Parathyroid adenoma (tissue), 2 donors: ENCODE results near the gene SLC4A8.
"Not testable (repeated sequence)": the region's sequence is repeated elsewhere in the genome, so short reads cannot be mapped to it uniquely, and the experiment has no call there.

ENCODE experiments used
- H2AFZ ChIP-seq: fragments of 300-600 bp; sonication (generic); one replicate; pipeline ENCODE4 v1.7.0; 2017; ENCODE audit warnings: antibody characterized with exemption, mild to moderate bottlenecking
- H3K27ac ChIP-seq: fragments of 300-600 bp; sonication (generic); one replicate; pipeline ENCODE4 v1.7.0; 2017
- H3K27me3 ChIP-seq: fragments of 300-600 bp; sonication (generic); one replicate; pipeline ENCODE4 v1.7.0; 2017; ENCODE audit warnings: low read length; ENCODE audit not compliant: control insufficient read depth, insufficient read depth
- H3K36me3 ChIP-seq: fragments of 300-600 bp; sonication (generic); one replicate; pipeline ENCODE4 v1.7.0; 2017; ENCODE audit warnings: low read length; ENCODE audit not compliant: control insufficient read depth, insufficient read depth
- H3K4me1 ChIP-seq: fragments of 300-600 bp; sonication (generic); one replicate; pipeline ENCODE4 v1.7.0; 2017; ENCODE audit warnings: control low read depth
- H3K4me2 ChIP-seq: fragments of 300-600 bp; sonication (generic); one replicate; pipeline ENCODE4 v1.7.0; 2017; ENCODE audit warnings: low read length
- H3K4me3 ChIP-seq: fragments of 300-600 bp; sonication (generic); one replicate; pipeline ENCODE4 v1.7.0; 2017; ENCODE audit warnings: low read depth, low read length
- H3K79me2 ChIP-seq: fragments of 300-600 bp; sonication (generic); one replicate; pipeline ENCODE4 v1.7.0; 2017; ENCODE audit warnings: control low read depth
- H3K9ac ChIP-seq: fragments of 300-600 bp; sonication (generic); one replicate; pipeline ENCODE4 v1.7.0; 2017; ENCODE audit warnings: mild to moderate bottlenecking
- H3K9me3 ChIP-seq: fragments of 300-600 bp; sonication (generic); one replicate; pipeline ENCODE4 v1.7.0; 2017; ENCODE audit warnings: low read length; ENCODE audit not compliant: control insufficient read depth
- CTCF ChIP-seq: fragments of 300-600 bp; sonication (generic); IDR thresholded peaks from one replicate; pipeline ENCODE4 v1.7.0; 2017; ENCODE audit warnings: antibody characterized with exemption, mild to moderate bottlenecking
- donor health status: primary hyperparathyroidism.

The SLC4A8 gene

DNA sequence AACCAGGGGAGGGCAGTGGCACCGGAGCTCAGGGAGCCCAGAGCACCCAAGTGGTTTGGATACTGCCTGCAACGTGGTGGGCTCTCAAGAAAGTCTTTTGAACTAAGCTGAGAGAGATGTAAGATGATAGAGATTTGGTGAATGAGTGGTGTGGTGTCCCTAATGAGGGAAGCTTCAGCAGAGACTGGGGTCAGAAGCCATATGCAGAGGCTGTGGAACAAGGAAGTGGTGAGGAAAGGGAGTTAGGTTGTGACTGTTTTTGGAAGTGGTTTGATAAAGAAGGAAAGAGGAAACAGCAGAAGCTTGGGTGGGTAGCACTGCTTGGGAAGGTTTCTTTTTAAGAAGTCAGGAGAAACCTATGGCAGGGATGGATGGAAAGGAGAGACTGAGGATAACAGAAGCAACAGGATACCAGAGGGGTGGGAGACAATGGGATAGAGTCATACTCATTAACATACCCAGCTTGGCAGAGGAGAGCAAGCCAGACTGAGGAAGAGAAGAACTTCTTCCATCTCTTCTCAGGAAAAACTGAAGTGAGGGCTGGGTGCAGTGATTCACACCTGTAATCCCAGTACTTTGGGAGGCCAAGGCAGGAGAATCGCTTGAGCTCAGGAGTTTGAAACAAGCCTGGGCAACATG is 24.1 kb downstream of the SLC4A8 start:
- no peaks in the 10 kb centered on the region for H3K9me3 ChIP-seq
- H2AFZ ChIP-seq: no peak overlapping the region
- no peaks in the 10 kb centered on the region for H3K79me2 ChIP-seq
- H3K27me3 ChIP-seq: no peaks in the 10 kb centered on the region
- H3K4me1 ChIP-seq: no peaks in the 10 kb centered on the region
- H3K4me2 ChIP-seq: no peak overlapping the region
- no peak overlapping the region for H3K9ac ChIP-seq
- H3K4me3 ChIP-seq: no peak overlapping the region
- no peak overlapping the region for H3K27ac ChIP-seq
- no peaks in the 10 kb centered on the region for H3K36me3 ChIP-seq
- TF ChIP-seq CTCF: no peak

GRCh38 chr12:51449580-51450246 is 25.1 kb downstream of the SLC4A8 start:
- Histone ChIP-seq H3K4me3 (no peak overlapping the region), H3K9me3 (no peaks in the 10 kb centered on the region), H3K4me1 (no peaks in the 10 kb centered on the region), H3K36me3 (no peaks in the 10 kb centered on the region), H3K27me3 (no peaks in the 10 kb centered on the region), H3K79me2 (no peaks in the 10 kb centered on the region), H3K27ac (no peak overlapping the region), H3K9ac (no peak overlapping the region), H3K4me2 (no peak overlapping the region), H2AFZ (no peak overlapping the region)
- TF ChIP-seq CTCF: no peak

DNA sequence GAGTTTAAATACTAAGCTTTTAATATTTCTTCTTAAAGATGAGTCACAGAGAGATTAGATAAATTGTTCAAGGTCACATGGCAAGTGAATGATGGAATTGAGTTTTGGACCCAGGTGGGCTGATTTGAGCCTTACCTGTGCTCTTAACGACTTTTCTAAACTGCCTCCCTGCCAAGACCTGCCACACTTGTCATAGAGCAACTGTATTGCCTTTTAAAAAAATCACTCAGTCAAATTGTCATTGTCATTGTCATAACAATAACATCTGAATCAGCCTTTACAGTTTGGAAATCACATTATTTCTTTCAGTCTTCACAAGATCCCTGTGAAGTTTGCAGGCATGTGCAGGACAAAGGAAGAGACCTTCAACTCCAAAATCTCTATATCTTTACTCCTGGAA is 25.7 kb downstream of the SLC4A8 start:
- H3K4me2 ChIP-seq: no peak overlapping the region
- H3K9me3 ChIP-seq: no peaks in the 10 kb centered on the region
- no peak overlapping the region for H3K27ac ChIP-seq
- no peaks in the 10 kb centered on the region for H3K36me3 ChIP-seq
- TF ChIP-seq CTCF: no peak
- H3K4me3 ChIP-seq: no peak overlapping the region
- H3K9ac ChIP-seq: no peak overlapping the region
- H3K4me1 ChIP-seq: no peaks in the 10 kb centered on the region
- H2AFZ ChIP-seq: no peak overlapping the region
- H3K79me2 ChIP-seq: no peaks in the 10 kb centered on the region
- no peaks in the 10 kb centered on the region for H3K27me3 ChIP-seq

- H3K9me3 ChIP-seq: no peaks in the 10 kb centered on the region
- no peak overlapping the region for H2AFZ ChIP-seq
- no peaks in the 10 kb centered on the region for H3K4me1 ChIP-seq
- no peaks in the 10 kb centered on the region for H3K79me2 ChIP-seq
- no peak overlapping the region for H3K4me2 ChIP-seq
- H3K9ac ChIP-seq: no peak overlapping the region
- H3K27me3 ChIP-seq: no peaks in the 10 kb centered on the region
- no peak overlapping the region for H3K4me3 ChIP-seq
- no peaks in the 10 kb centered on the region for H3K36me3 ChIP-seq
- no peak overlapping the region for H3K27ac ChIP-seq
- TF ChIP-seq CTCF: no peak
Measured at GRCh38 chr12:51450806-51451205, 26.2 kb downstream of the SLC4A8 start.

GRCh38 chr12:51454016-51454415 is 29.4 kb downstream of the SLC4A8 start:
- not testable (repeated sequence) for H2AFZ ChIP-seq, H3K27ac ChIP-seq, H3K4me3 ChIP-seq, H3K79me2 ChIP-seq, H3K36me3 ChIP-seq, H3K9ac ChIP-seq, H3K4me1 ChIP-seq, H3K9me3 ChIP-seq, H3K4me2 ChIP-seq, H3K27me3 ChIP-seq

DNA sequence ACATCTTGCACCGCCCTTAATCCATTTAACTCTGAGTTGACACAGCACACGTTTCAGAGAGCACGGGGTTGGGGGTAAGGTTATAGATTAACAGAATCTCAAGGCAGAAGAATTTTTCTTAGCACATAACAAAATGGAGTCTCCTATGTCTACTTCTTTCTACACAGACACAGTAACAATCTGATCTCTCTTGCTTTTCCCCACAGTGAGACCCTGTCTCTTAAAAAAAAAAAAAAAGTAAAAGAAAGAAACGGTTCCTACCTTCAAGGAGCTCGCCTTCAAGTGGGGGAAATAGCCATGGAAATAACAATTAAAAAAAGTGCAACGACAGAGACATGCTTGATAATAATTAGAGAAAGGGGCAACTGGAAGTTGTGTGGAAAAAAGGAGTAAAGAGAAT is 30.4 kb downstream of the SLC4A8 start:
- H3K4me2 ChIP-seq, H2AFZ ChIP-seq, H3K9ac ChIP-seq, H3K27ac ChIP-seq, H3K27me3 ChIP-seq, H3K79me2 ChIP-seq, H3K4me3 ChIP-seq, H3K4me1 ChIP-seq, H3K36me3 ChIP-seq, H3K9me3 ChIP-seq: not testable (repeated sequence)
